H1 (cell line): Measurements from ENCODE around the gene SMYD3.

Experiments used
- CTCF ChIP-seq, 3 experiments: IDR thresholded peaks; 1 replicate in 2 of 3; 2 replicates in 1 of 3; pipeline versions ENCODE4 v1.5.1 to v1.6.1; 2011; ENCODE audit warnings: low read length in 3 of 3, mild to moderate bottlenecking in 3 of 3, inconsistent platforms in 2 of 3, low read depth in 1 of 3, moderate library complexity in 1 of 3; ENCODE audit not compliant: insufficient read depth in 1 of 3; ENCODE audit errors: control extremely low read depth in 1 of 3
- EP300 ChIP-seq, 2 experiments: IDR thresholded peaks; 1 replicate in 1 of 2; 2 replicates in 1 of 2; pipeline ENCODE4 v1.6.1; 2011 to 2012; ENCODE audit warnings: low read depth in 2 of 2, low read length in 2 of 2, mild to moderate bottlenecking in 2 of 2, borderline replicate concordance in 1 of 2, inconsistent platforms in 1 of 2, moderate library complexity in 1 of 2
- MAX ChIP-seq: IDR thresholded peaks from 2 replicates; pipeline ENCODE4 v1.6.1; 2012; ENCODE audit warnings: inconsistent platforms
- POLR2AphosphoS5 ChIP-seq: IDR thresholded peaks from 2 replicates; pipeline ENCODE4 v1.6.1; 2011; ENCODE audit warnings: low read depth, low read length
- SP1 ChIP-seq: IDR thresholded peaks from 2 replicates; pipeline ENCODE4 v1.6.1; 2011; ENCODE audit warnings: low read depth, low read length
- SP2 ChIP-seq: IDR thresholded peaks from 2 replicates; pipeline ENCODE4 v1.6.1; 2012; ENCODE audit warnings: mild to moderate bottlenecking, low read length, inconsistent platforms

GRCh38 chr1:246178717-246179311 lies 328.3 kb downstream of the SMYD3 start:
- TF ChIP-seq POLR2AphosphoS5 = no peak
- no peak for TF ChIP-seq CTCF (IDR thresholded peaks at IDR 0.05; ENCODE audit: control extremely low read depth in 1 of 3, insufficient read depth in 1 of 3, low read depth in 1 of 3, low read length in 3 of 3)
- no peak for TF ChIP-seq EP300 (IDR thresholded peaks at IDR 0.05; ENCODE audit: borderline replicate concordance in 1 of 2, low read depth in 2 of 2, low read length in 2 of 2)
- no peak for TF ChIP-seq SP2
- no peak for TF ChIP-seq MAX
- TF ChIP-seq SP1 = no peak
